Activated B cell treated with CpG ODN at 0.5 μM for 24 hours (primary cell): ENCODE results near the gene AGK. TPM values are rescaled to one million over a fixed set of nuclear protein-coding genes. Genes with fewer than 3 reads are reported as not detected.

ENCODE experiments used
- ATAC-seq: fragments of 200-7000 bp; cut with Tn5 transposase; one replicate; pipeline ENCODE4 v1.10.0; 2021; ENCODE audit warnings: low read depth, mild to moderate bottlenecking, moderate library complexity
- CTCF ChIA-PET: fragments of 350-600 bp; sonication (Branson Sonifier 250); formaldehyde crosslinking; loops from one replicate; lab custom pipeline; 2021; ENCODE audit warnings: antibody characterized with exemption; lab: Charles Lee
- POLR2A ChIA-PET: fragments of 350-600 bp; sonication (Branson Sonifier 250); formaldehyde crosslinking; loops from one replicate; lab custom pipeline; 2021; ENCODE audit warnings: antibody characterized with exemption; lab: Charles Lee
- DNase-seq: peaks from one replicate; pipeline ENCODE4 v3.0.0; 2022
- H3K27ac Mint-ChIP-seq: one replicate; pipeline ENCODE4 v1.8.0; 2020; ENCODE audit warnings: mixed read lengths
- H3K27me3 Mint-ChIP-seq: one replicate; pipeline ENCODE4 v1.8.0; 2021; ENCODE audit warnings: mixed read lengths
- H3K36me3 Mint-ChIP-seq: one replicate; pipeline ENCODE4 v1.8.0; 2021; ENCODE audit warnings: low read depth, mixed read lengths
- H3K4me1 Mint-ChIP-seq: one replicate; pipeline ENCODE4 v1.8.0; 2021; ENCODE audit warnings: mixed read lengths
- H3K4me3 Mint-ChIP-seq: one replicate; pipeline ENCODE4 v1.8.0; 2020; ENCODE audit warnings: mild to moderate bottlenecking, mixed read lengths
- H3K9me3 Mint-ChIP-seq: one replicate; pipeline ENCODE4 v1.8.0; 2020; ENCODE audit warnings: mixed read lengths
- intact Hi-C: fragments of 100-400 bp; cut with micrococcal nuclease; formaldehyde crosslinking; loops from one replicate; pipeline ENCODE4 v1.15.1; 2024
- total RNA-seq: library from RNA; stranded (reverse); gene quantifications from 2 replicates; pipeline ENCODE4 v1.2.3, GENCODE V29; 2022
- TF ChIP-seq, protein P1 (sequence below): fragments of 200-600 bp; IDR thresholded peaks from one replicate; pipeline ENCODE4 v1.8.0; 2022; ENCODE audit warnings: antibody characterized with exemption, mild to moderate bottlenecking

The AGK gene
- total RNA-seq, 1 donor from 2014 or later: 39.3 TPM

- POLR2A ChIA-PET: interaction anchor here (5.2 kb wide), 1 partner anchor 34 kb away, joined by 56 read pairs; the partner anchor contains the start of gene SSBP1
Measured at GRCh38 chr7:141704112-141704511, 152.9 kb downstream of the AGK start.

DNA sequence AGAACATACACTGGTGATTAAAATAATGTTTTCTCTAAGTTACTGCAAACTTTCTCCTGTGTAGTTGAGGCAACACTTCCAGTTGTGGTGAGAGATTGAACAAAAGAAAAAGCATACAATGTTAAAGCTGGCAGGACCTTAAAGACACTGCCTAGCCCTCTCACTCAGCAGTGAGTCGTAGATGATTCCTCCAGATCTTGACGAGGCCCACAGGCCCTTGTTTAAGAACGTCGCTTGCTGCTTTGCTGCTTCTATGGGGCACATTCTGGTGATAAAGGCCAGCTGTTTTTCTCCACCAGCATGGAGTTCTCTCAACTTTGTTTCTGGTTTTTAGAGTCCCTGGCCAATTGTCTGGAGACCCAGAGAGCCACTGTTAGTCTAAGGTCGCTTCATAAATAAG, 153.5 kb downstream of the AGK start:
- H3K27ac Mint-ChIP-seq: no peak overlapping the region
- no peaks in the 10 kb centered on the region for H3K36me3 Mint-ChIP-seq
- ATAC-seq (no peak), DNase-seq (no peak)
- peaks cover 18% of the 10 kb centered on the region for H3K4me1 Mint-ChIP-seq
- CTCF ChIA-PET: interaction anchor here (1.2 to 1.5 kb wide), 2 partner anchors 33 to 49 kb away, joined by 3 read pairs; partner anchors contain the start of gene SSBP1
- H3K4me3 Mint-ChIP-seq: no peak overlapping the region
- H3K27me3 Mint-ChIP-seq: no peaks in the 10 kb centered on the region
- no peaks in the 10 kb centered on the region for H3K9me3 Mint-ChIP-seq
- TF ChIP-seq, protein P1, sequence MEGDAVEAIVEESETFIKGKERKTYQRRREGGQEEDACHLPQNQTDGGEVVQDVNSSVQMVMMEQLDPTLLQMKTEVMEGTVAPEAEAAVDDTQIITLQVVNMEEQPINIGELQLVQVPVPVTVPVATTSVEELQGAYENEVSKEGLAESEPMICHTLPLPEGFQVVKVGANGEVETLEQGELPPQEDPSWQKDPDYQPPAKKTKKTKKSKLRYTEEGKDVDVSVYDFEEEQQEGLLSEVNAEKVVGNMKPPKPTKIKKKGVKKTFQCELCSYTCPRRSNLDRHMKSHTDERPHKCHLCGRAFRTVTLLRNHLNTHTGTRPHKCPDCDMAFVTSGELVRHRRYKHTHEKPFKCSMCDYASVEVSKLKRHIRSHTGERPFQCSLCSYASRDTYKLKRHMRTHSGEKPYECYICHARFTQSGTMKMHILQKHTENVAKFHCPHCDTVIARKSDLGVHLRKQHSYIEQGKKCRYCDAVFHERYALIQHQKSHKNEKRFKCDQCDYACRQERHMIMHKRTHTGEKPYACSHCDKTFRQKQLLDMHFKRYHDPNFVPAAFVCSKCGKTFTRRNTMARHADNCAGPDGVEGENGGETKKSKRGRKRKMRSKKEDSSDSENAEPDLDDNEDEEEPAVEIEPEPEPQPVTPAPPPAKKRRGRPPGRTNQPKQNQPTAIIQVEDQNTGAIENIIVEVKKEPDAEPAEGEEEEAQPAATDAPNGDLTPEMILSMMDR: no peak
- POLR2A ChIA-PET: no interaction called here
- intact Hi-C loops: no loop called here

More at GRCh38 chr7:141704112-141704511, 152.9 kb downstream of the AGK start:
- H3K27me3 Mint-ChIP-seq: no peaks in the 10 kb centered on the region
- peaks cover 24% of the 10 kb centered on the region for H3K4me1 Mint-ChIP-seq
- H3K27ac Mint-ChIP-seq: no peak overlapping the region
- H3K9me3 Mint-ChIP-seq: no peaks in the 10 kb centered on the region
- H3K36me3 Mint-ChIP-seq: no peaks in the 10 kb centered on the region
- intact Hi-C loops: no loop called here
- DNase-seq: no peak
- no peak overlapping the region for H3K4me3 Mint-ChIP-seq
- ATAC-seq: no peak
- CTCF ChIA-PET: interaction anchor here (1.2 to 1.5 kb wide), 2 partner anchors 49 to 50 kb away, joined by 3 to 4 read pairs; no protein-coding TSS in a partner anchor
- TF ChIP-seq, protein P1: no peak

Other genes with a start within 250 kb of the AGK start
- 49.1 and 58.1 TPM in 2 replicates for gene DENND11, start 150.8 kb downstream of the AGK start, total RNA-seq
- gene WEE2, start 156.9 kb downstream of the AGK start, total RNA-seq: not detected in 2 replicates
- gene SSBP1, start 186.9 kb downstream of the AGK start, total RNA-seq: 122 and 146 TPM in 2 replicates
- gene TAS2R3, start 212.7 kb downstream of the AGK start, total RNA-seq: 2.8 and 3.3 TPM in 2 replicates
- gene TAS2R4, start 225.3 kb downstream of the AGK start, total RNA-seq: 1.3 and 1.9 TPM in 2 replicates
- 1.1 and 1.5 TPM in 2 replicates for gene TAS2R5, start 238.8 kb downstream of the AGK start, total RNA-seq